Stomach smooth muscle (tissue), 2 donors: ENCODE measurements around the gene PRMT5.

Experiments
- H3K27ac ChIP-seq: one replicate; pipeline ENCODE4 v1.7.0; 2013; ENCODE audit warnings: mild to moderate bottlenecking, low read length, inconsistent platforms
- H3K27me3 ChIP-seq, 2 donors: one replicate each; pipeline ENCODE4 v1.7.0; 2013; ENCODE audit warnings: low read length in 2 of 2; ENCODE audit not compliant: insufficient read depth in 2 of 2, control insufficient read depth in 1 of 2
- H3K36me3 ChIP-seq, 2 donors: one replicate each; pipeline ENCODE4 v1.7.0; 2013; ENCODE audit warnings: low read length in 2 of 2; ENCODE audit not compliant: control insufficient read depth in 2 of 2, insufficient read depth in 2 of 2
- H3K4me1 ChIP-seq: one replicate; pipeline ENCODE4 v1.7.0; 2013; ENCODE audit warnings: low read length; ENCODE audit not compliant: control insufficient read depth, insufficient read depth
- H3K4me3 ChIP-seq, 2 donors: one replicate each; pipeline ENCODE4 v1.7.0; 2013; ENCODE audit warnings: low read length in 2 of 2
- H3K9ac ChIP-seq, 2 donors: one replicate each; pipeline ENCODE4 v1.7.0; 2013; ENCODE audit warnings: low read length in 2 of 2, mild to moderate bottlenecking in 1 of 2
- H3K9me3 ChIP-seq, 2 donors: one replicate each; pipeline ENCODE4 v1.7.0; 2013; ENCODE audit warnings: low read length in 2 of 2; ENCODE audit not compliant: control insufficient read depth in 2 of 2
- donor health status: healthy.
- donor health status: Pancreatic carcinoma.

PRMT5 gene

GRCh38 chr14:22929961-22930364 is 787 bp upstream of the PRMT5 start:
- no peaks in the 10 kb centered on the region for H3K27me3 ChIP-seq
- peaks cover 9 to 12% of the 10 kb centered on the region in 2 donors for H3K36me3 ChIP-seq
- H3K27ac ChIP-seq = peak overlapping the region; percentile 83
- peak overlapping the region; percentile 65 to 74 for H3K9ac ChIP-seq
- H3K4me3 ChIP-seq = peak overlapping the region; percentile 78 to 99
- no peaks in the 10 kb centered on the region for H3K9me3 ChIP-seq
- peaks cover 18% of the 10 kb centered on the region for H3K4me1 ChIP-seq

GRCh38 chr14:22928237-22929103 is 706 bp downstream of the PRMT5 start:
- Histone ChIP-seq H3K36me3 (peaks cover 21 to 24% of the 10 kb centered on the region in 2 donors), H3K4me3 (peak overlapping the region; percentile 99 to 100), H3K9ac (peak overlapping the region; percentile 97 to 99), H3K27ac (peak overlapping the region; percentile 92), H3K4me1 (peaks cover 18% of the 10 kb centered on the region), H3K9me3 (no peaks in the 10 kb centered on the region), H3K27me3 (no peaks in the 10 kb centered on the region)

GRCh38 chr14:22926316-22926715 is 2.9 kb downstream of the PRMT5 start:
- Histone ChIP-seq H3K27ac (no peak overlapping the region), H3K36me3 (peaks cover 32 to 38% of the 10 kb centered on the region in 2 donors)

GRCh38 chr14:22925513-22925912 is 3.7 kb downstream of the PRMT5 start:
- no peak overlapping the region for H3K4me3 ChIP-seq
- H3K9ac ChIP-seq = no peak overlapping the region
- no peaks in the 10 kb centered on the region for H3K27me3 ChIP-seq
- peaks cover 40 to 46% of the 10 kb centered on the region in 2 donors for H3K36me3 ChIP-seq
- H3K4me1 ChIP-seq = peaks cover 18% of the 10 kb centered on the region
- no peaks in the 10 kb centered on the region for H3K9me3 ChIP-seq
- no peak overlapping the region for H3K27ac ChIP-seq

More at GRCh38 chr14:22926316-22926715, 2.9 kb downstream of the PRMT5 start:
- Histone ChIP-seq H3K9me3 (no peaks in the 10 kb centered on the region), H3K4me3 (no peak overlapping the region), H3K9ac (no peak overlapping the region), H3K27me3 (no peaks in the 10 kb centered on the region), H3K4me1 (peaks cover 18% of the 10 kb centered on the region)

- Histone ChIP-seq H3K36me3 (peaks cover 43 to 50% of the 10 kb centered on the region in 2 donors), H3K4me3 (no peak overlapping the region), H3K9me3 (no peaks in the 10 kb centered on the region), H3K4me1 (peaks cover 22% of the 10 kb centered on the region), H3K27ac (no peak overlapping the region), H3K27me3 (no peaks in the 10 kb centered on the region), H3K9ac (no peak overlapping the region)
Observed at GRCh38 chr14:22923746-22924145, 5.4 kb downstream of the PRMT5 start.

- peaks cover 19% of the 10 kb centered on the region for H3K4me1 ChIP-seq
- H3K4me3 ChIP-seq = no peak overlapping the region
- no peak overlapping the region for H3K27ac ChIP-seq
- peaks cover 43 to 49% of the 10 kb centered on the region in 2 donors for H3K36me3 ChIP-seq
- no peaks in the 10 kb centered on the region for H3K9me3 ChIP-seq
- no peaks in the 10 kb centered on the region for H3K27me3 ChIP-seq
- H3K9ac ChIP-seq = no peak overlapping the region
Observed at GRCh38 chr14:22922294-22922693, 6.9 kb downstream of the PRMT5 start.

GRCh38 chr14:22920697-22921096 is 8.5 kb downstream of the PRMT5 start:
- Histone ChIP-seq H3K9ac (no peak overlapping the region), H3K27me3 (no peaks in the 10 kb centered on the region), H3K4me1 (peaks cover 16% of the 10 kb centered on the region), H3K36me3 (peaks cover 35 to 38% of the 10 kb centered on the region in 2 donors), H3K4me3 (no peak overlapping the region), H3K9me3 (no peaks in the 10 kb centered on the region), H3K27ac (peak overlapping the region; percentile 99)

GRCh38 chr14:22919601-22919921 is 9.6 kb downstream of the PRMT5 start:
- Histone ChIP-seq H3K4me1 (peaks cover 16% of the 10 kb centered on the region), H3K4me3 (peak overlapping the region; percentile 74 to 98), H3K27ac (peak overlapping the region; percentile 99), H3K36me3 (peaks cover 31 to 34% of the 10 kb centered on the region in 2 donors), H3K9me3 (no peaks in the 10 kb centered on the region), H3K27me3 (no peaks in the 10 kb centered on the region), H3K9ac (peak overlapping the region; percentile 75 to 87)

GRCh38 chr14:22918804-22919600 is 10.2 kb downstream of the PRMT5 start, which contains the start of gene RBM23:
TSS of gene RBM23 (minus strand) at chr14:22919149.
- no peaks in the 10 kb centered on the region for H3K27me3 ChIP-seq
- H3K4me1 ChIP-seq = peaks cover 16% of the 10 kb centered on the region
- no peaks in the 10 kb centered on the region for H3K9me3 ChIP-seq
- peaks cover 26 to 29% of the 10 kb centered on the region in 2 donors for H3K36me3 ChIP-seq
- H3K27ac ChIP-seq = peak within 1 kb of the TSS; percentile 99
- peak within 1 kb of the TSS; percentile 98 to 99 for H3K9ac ChIP-seq
- H3K4me3 ChIP-seq = peak within 1 kb of the TSS; percentile 98

- no peak overlapping the region for H3K9ac ChIP-seq
- H3K36me3 ChIP-seq = peaks cover 8 to 12% of the 10 kb centered on the region in 2 donors
- H3K4me1 ChIP-seq = peaks cover 16% of the 10 kb centered on the region
- H3K27ac ChIP-seq = no peak overlapping the region
- no peak overlapping the region for H3K4me3 ChIP-seq
- H3K27me3 ChIP-seq = no peaks in the 10 kb centered on the region
- no peaks in the 10 kb centered on the region for H3K9me3 ChIP-seq
Observed at GRCh38 chr14:22915886-22916521, 13.2 kb downstream of the PRMT5 start.
